Endothelial cell of umbilical vein (primary cell): Measurements from ENCODE around the gene SMIM31. TPM values are rescaled to one million over a fixed set of nuclear protein-coding genes. Genes with fewer than 3 reads are reported as not detected.

Experiments used
- BruUV-seq: library from RNA; stranded (reverse); fragments of 400-500 nt; replicated peaks from 2 replicates; lab custom pipeline; 2021; lab: Mats Ljungman, UMichigan
- CTCF ChIA-PET: fragments of 300-600, 350-600 bp; sonication (Branson Sonifier 250); formaldehyde crosslinking; loops from one replicate; lab custom pipeline; 2021; ENCODE audit warnings: antibody characterized with exemption, inconsistent platforms; lab: Charles Lee
- POLR2A ChIA-PET: fragments of 300-600, 350-600 bp; sonication (Branson Sonifier 250); formaldehyde crosslinking; loops from one replicate; lab custom pipeline; 2021; ENCODE audit warnings: antibody characterized with exemption, inconsistent platforms; lab: Charles Lee
- DNase-seq: peaks from one replicate; pipeline ENCODE4 v3.0.0-alpha.2; 2011; ENCODE audit warnings: low read depth, low spot score
- FAIRE-seq: peaks from 2 replicates; lab custom pipeline; 2011; peaks lifted over from hg19 to GRCh38; lab: Jason Lieb, UNC
- H2AFZ ChIP-seq: 2 replicates; pipeline ENCODE4 v1.6.0; 2012; ENCODE audit warnings: low read depth, low read length, control low read depth, inconsistent platforms
- H3K27ac ChIP-seq: 2 replicates; pipeline ENCODE4 v1.5.1; 2011; ENCODE audit warnings: low read depth, mild to moderate bottlenecking, control low read depth, low read length, moderate library complexity; ENCODE audit not compliant: insufficient read depth
- H3K27me3 ChIP-seq, 2 experiments: 2 replicates each; pipeline versions ENCODE4 v1.6.0 to v1.6.1; 2011; ENCODE audit warnings: low read length in 2 of 2, mixed read lengths in 1 of 2; ENCODE audit not compliant: control insufficient read depth in 2 of 2, insufficient read depth in 2 of 2
- H3K36me3 ChIP-seq, 2 experiments: 2 replicates in 1 of 2; 3 replicates in 1 of 2; pipeline ENCODE4 v1.5.1; 2011; ENCODE audit warnings: low read length in 2 of 2, mild to moderate bottlenecking in 1 of 2, moderate library complexity in 1 of 2; ENCODE audit not compliant: control insufficient read depth in 2 of 2, insufficient read depth in 2 of 2; ENCODE audit errors: extremely low read depth in 1 of 2
- H3K4me1 ChIP-seq: 3 replicates; pipeline ENCODE4 v1.5.1; 2011; ENCODE audit warnings: mild to moderate bottlenecking, low read length; ENCODE audit not compliant: control insufficient read depth, insufficient read depth; ENCODE audit errors: extremely low read depth
- H3K4me2 ChIP-seq: 2 replicates; pipeline ENCODE4 v1.6.1; 2011; ENCODE audit warnings: low read length, control low read depth, mixed read lengths; ENCODE audit not compliant: insufficient read depth
- H3K4me3 ChIP-seq, 3 experiments: fragments of 200-600 bp in 1 of 3; sonication (generic), shearing (Covaris generic) in 1 of 3; replicated peaks in 1 of 3; 2 replicates each; pipeline ENCODE4 v1.5.1; 2011 to 2016; ENCODE audit warnings: control low read depth in 3 of 3, low read length in 3 of 3, mild to moderate bottlenecking in 2 of 3, inconsistent platforms in 1 of 3, low read depth in 1 of 3, moderate library complexity in 1 of 3; ENCODE audit not compliant: insufficient read depth in 1 of 3
- H3K79me2 ChIP-seq: 2 replicates; pipeline ENCODE4 v1.6.0; 2012; ENCODE audit warnings: low read length, inconsistent platforms; ENCODE audit not compliant: control insufficient read depth, insufficient read depth
- H3K9ac ChIP-seq: replicated peaks from 2 replicates; pipeline ENCODE3; 2011; ENCODE audit warnings: low read length, control low read depth; ENCODE audit not compliant: insufficient read depth; ENCODE audit errors: extremely low read depth
- H3K9me1 ChIP-seq: replicated peaks from 3 replicates; pipeline ENCODE4 v1.6.0; 2011; ENCODE audit warnings: mild to moderate bottlenecking, low read length; ENCODE audit not compliant: control insufficient read depth, insufficient read depth; ENCODE audit errors: extremely low read depth
- H3K9me3 ChIP-seq: replicated peaks from 2 replicates; pipeline ENCODE4 v1.5.1; 2012; ENCODE audit warnings: low read length, inconsistent platforms; ENCODE audit not compliant: control insufficient read depth, insufficient read depth
- H4K20me1 ChIP-seq: replicated peaks from 2 replicates; pipeline ENCODE3; 2011; ENCODE audit warnings: mild to moderate bottlenecking, low read length; ENCODE audit not compliant: control insufficient read depth, insufficient read depth; ENCODE audit errors: extremely low read depth
- EZH2 ChIP-seq: IDR thresholded peaks from 2 replicates; pipeline ENCODE4 v1.6.1; 2012; ENCODE audit warnings: borderline replicate concordance, low read depth, mild to moderate bottlenecking, moderate library complexity, low read length, inconsistent platforms; ENCODE audit not compliant: severe bottlenecking
- GATA2 ChIP-seq: IDR thresholded peaks from 2 replicates; pipeline ENCODE4 v1.7.0; 2011; ENCODE audit warnings: low read depth, mild to moderate bottlenecking, moderate library complexity, mixed read lengths, low read length; ENCODE audit not compliant: insufficient read length, insufficient read depth
- JUN ChIP-seq: IDR thresholded peaks from 2 replicates; pipeline ENCODE4 v1.6.1; 2011; ENCODE audit warnings: borderline replicate concordance, low read depth; ENCODE audit not compliant: insufficient read length, insufficient read depth
- MYC ChIP-seq: IDR thresholded peaks from one replicate; pipeline ENCODE4 v1.6.1; 2011; ENCODE audit warnings: mild to moderate bottlenecking, low read depth, low read length
- POLR2A ChIP-seq: IDR thresholded peaks from 2 replicates; pipeline ENCODE4 v1.6.1; 2012; ENCODE audit warnings: low read depth, mild to moderate bottlenecking, control low read depth, low read length
- dilution Hi-C: fragments of 300-500 bp; cut with MboI; formaldehyde crosslinking; loops from one replicate; pipeline ENCODE4 v1.15.0; 2019; ENCODE audit warnings: low sequenced_read_pairs; ENCODE audit not compliant: extremely low pct_ligation_motif_present
- intact Hi-C: fragments of 100-400 bp; cut with micrococcal nuclease; formaldehyde crosslinking; loops from one replicate; pipeline ENCODE4 v1.10.0; 2022
- polyA plus RNA-seq, 4 experiments: library from polyadenylated mRNA; depleted of rRNA in 3 of 4; stranded (reverse) in 3 of 4; unstranded in 1 of 4; fragments of >200 nt; gene quantifications; 2 replicates each; pipeline versions ENCODE4 v1.2.1 to v1.2.3, GENCODE V29; 2011 to 2012; ENCODE audit warnings: missing spikeins in 1 of 4
- total RNA-seq: library from RNA; stranded (reverse); gene quantifications from 2 replicates; pipeline ENCODE4 v1.2.3, GENCODE V29; 2021
- TF ChIP-seq, protein P1 (sequence below): IDR thresholded peaks from 2 replicates; pipeline ENCODE4 v1.6.1; 2011; ENCODE audit not compliant: insufficient read depth, insufficient read length
- TF ChIP-seq, protein P2 (sequence below), 2 donors: IDR thresholded peaks; 1 replicate in 1 of 2; 2 replicates in 1 of 2; pipeline ENCODE4 v1.5.1; 2011; ENCODE audit warnings: low read length in 2 of 2, mild to moderate bottlenecking in 2 of 2, moderate library complexity in 2 of 2, control low read depth in 1 of 2, inconsistent platforms in 1 of 2, low read depth in 1 of 2; ENCODE audit not compliant: insufficient read depth in 1 of 2; ENCODE audit errors: extremely low read depth in 1 of 2

The SMIM31 gene
- total and polyA plus RNA-seq, 2 donors (not counting 3 experiments of a cell fraction or from before 2014, with no cell fraction given) = not detected

DNA sequence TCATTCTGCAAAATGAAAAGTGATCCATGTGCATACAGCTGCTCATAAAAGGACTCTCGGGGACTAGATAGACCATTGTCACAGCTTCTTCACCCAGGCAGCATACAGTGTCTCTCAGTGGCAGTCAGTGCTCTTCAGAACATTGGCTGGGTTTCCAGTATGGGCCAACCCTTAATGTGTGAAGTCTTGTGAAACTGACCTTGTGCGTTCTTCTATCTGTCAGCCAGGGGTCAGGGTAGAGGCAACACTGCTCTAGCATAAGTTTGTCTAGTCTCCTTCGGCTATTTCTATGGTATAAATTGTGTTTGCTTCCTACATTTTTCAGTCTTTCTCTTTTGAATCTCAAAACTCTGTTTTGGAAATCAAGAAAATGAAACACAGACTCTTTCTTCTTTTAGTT is 37.0 kb upstream of the SMIM31 start:
- DNase-seq = no peak
- no peak for FAIRE-seq
- no peaks in the 10 kb centered on the region for H3K4me1 ChIP-seq
- no peak overlapping the region for H3K4me2 ChIP-seq
- no TSS peak for BruUV-seq
- H3K79me2 ChIP-seq = no peaks in the 10 kb centered on the region
- H3K27ac ChIP-seq = no peak overlapping the region
- no peaks in the 10 kb centered on the region for H3K36me3 ChIP-seq
- H3K4me3 ChIP-seq = no peak overlapping the region
- intact Hi-C loops (no loop called here), dilution Hi-C loops (no loop called here)
- ChIA-PET POLR2A (no interaction called here), CTCF (no interaction called here)
- no peaks in the 10 kb centered on the region for H3K27me3 ChIP-seq
- TF ChIP-seq MYC = no peak
- no peak for TF ChIP-seq JUN
- TF ChIP-seq, protein P1, sequence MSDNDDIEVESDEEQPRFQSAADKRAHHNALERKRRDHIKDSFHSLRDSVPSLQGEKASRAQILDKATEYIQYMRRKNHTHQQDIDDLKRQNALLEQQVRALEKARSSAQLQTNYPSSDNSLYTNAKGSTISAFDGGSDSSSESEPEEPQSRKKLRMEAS = no peak
- TF ChIP-seq, protein P2, sequence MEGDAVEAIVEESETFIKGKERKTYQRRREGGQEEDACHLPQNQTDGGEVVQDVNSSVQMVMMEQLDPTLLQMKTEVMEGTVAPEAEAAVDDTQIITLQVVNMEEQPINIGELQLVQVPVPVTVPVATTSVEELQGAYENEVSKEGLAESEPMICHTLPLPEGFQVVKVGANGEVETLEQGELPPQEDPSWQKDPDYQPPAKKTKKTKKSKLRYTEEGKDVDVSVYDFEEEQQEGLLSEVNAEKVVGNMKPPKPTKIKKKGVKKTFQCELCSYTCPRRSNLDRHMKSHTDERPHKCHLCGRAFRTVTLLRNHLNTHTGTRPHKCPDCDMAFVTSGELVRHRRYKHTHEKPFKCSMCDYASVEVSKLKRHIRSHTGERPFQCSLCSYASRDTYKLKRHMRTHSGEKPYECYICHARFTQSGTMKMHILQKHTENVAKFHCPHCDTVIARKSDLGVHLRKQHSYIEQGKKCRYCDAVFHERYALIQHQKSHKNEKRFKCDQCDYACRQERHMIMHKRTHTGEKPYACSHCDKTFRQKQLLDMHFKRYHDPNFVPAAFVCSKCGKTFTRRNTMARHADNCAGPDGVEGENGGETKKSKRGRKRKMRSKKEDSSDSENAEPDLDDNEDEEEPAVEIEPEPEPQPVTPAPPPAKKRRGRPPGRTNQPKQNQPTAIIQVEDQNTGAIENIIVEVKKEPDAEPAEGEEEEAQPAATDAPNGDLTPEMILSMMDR (IDR thresholded peaks at IDR 0.05; ENCODE audit: extremely low read depth in 1 of 2, insufficient read depth in 1 of 2, low read depth in 1 of 2, low read length in 2 of 2) = no peak
- no peak for TF ChIP-seq EZH2
- no peak for TF ChIP-seq GATA2
- TF ChIP-seq POLR2A = no peak
- no peak overlapping the region for H3K9ac ChIP-seq
- H4K20me1 ChIP-seq = no peaks in the 10 kb centered on the region
- H3K9me1 ChIP-seq = no peaks in the 10 kb centered on the region
- peaks cover 2% of the 10 kb centered on the region for H3K9me3 ChIP-seq
- no peak overlapping the region for H2AFZ ChIP-seq
